Brain microvascular endothelial cell (primary cell): Measurements from ENCODE around the gene ELP4.

ENCODE experiments used
- DNase-seq: peaks from one replicate; pipeline ENCODE4 v3.0.0-alpha.2; 2020
- H3K27ac ChIP-seq: fragments of 250-450 bp; sonication (Bioruptor Pico); 2 replicates; pipeline ENCODE4 v1.5.1; 2020; ENCODE audit warnings: mild to moderate bottlenecking, moderate library complexity
- H3K27me3 ChIP-seq: fragments of 250-450 bp; sonication (Bioruptor Pico); replicated peaks from 2 replicates; pipeline ENCODE4 v1.5.1; 2020; ENCODE audit warnings: mild to moderate bottlenecking
- H3K36me3 ChIP-seq: fragments of 250-450 bp; sonication (Bioruptor Pico); replicated peaks from 2 replicates; pipeline ENCODE4 v1.5.1; 2020; ENCODE audit warnings: mild to moderate bottlenecking
- H3K4me3 ChIP-seq: 2 replicates; pipeline ENCODE4 v1.5.1; 2011; ENCODE audit warnings: low read depth, mild to moderate bottlenecking, control low read depth, low read length, moderate library complexity
- in situ Hi-C: cut with HindIII; loops from 2 replicates; pipeline ENCODE4 v1.10.0; 2017; ENCODE audit warnings: low sequenced_read_pairs, low pct_ligation_motif_present
- TF ChIP-seq, protein P1 (sequence below): IDR thresholded peaks from 2 replicates; pipeline ENCODE4 v1.5.1; 2011; ENCODE audit warnings: low read depth, mild to moderate bottlenecking, moderate library complexity, low read length, control low read depth, inconsistent platforms; ENCODE audit errors: missing control alignments

Gene ELP4

GRCh38 chr11:31767066-31767465 is 257.5 kb downstream of the ELP4 start:
- no peak for DNase-seq
- H3K27ac ChIP-seq = no peak overlapping the region
- H3K36me3 ChIP-seq = no peaks in the 10 kb centered on the region
- no peaks in the 10 kb centered on the region for H3K27me3 ChIP-seq
- no peak overlapping the region for H3K4me3 ChIP-seq
- TF ChIP-seq, protein P1, sequence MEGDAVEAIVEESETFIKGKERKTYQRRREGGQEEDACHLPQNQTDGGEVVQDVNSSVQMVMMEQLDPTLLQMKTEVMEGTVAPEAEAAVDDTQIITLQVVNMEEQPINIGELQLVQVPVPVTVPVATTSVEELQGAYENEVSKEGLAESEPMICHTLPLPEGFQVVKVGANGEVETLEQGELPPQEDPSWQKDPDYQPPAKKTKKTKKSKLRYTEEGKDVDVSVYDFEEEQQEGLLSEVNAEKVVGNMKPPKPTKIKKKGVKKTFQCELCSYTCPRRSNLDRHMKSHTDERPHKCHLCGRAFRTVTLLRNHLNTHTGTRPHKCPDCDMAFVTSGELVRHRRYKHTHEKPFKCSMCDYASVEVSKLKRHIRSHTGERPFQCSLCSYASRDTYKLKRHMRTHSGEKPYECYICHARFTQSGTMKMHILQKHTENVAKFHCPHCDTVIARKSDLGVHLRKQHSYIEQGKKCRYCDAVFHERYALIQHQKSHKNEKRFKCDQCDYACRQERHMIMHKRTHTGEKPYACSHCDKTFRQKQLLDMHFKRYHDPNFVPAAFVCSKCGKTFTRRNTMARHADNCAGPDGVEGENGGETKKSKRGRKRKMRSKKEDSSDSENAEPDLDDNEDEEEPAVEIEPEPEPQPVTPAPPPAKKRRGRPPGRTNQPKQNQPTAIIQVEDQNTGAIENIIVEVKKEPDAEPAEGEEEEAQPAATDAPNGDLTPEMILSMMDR = no peak
- in situ Hi-C loops = no loop called here

GRCh38 chr11:31767685-31768084 is 258.1 kb downstream of the ELP4 start:
- no peak overlapping the region for H3K27ac ChIP-seq
- no peak overlapping the region for H3K4me3 ChIP-seq
- no peaks in the 10 kb centered on the region for H3K27me3 ChIP-seq
- H3K36me3 ChIP-seq = no peaks in the 10 kb centered on the region
- DNase-seq = no peak
- TF ChIP-seq, protein P1 = no peak
- in situ Hi-C loops = no loop called here

- DNase-seq = no peak
- Histone ChIP-seq H3K27ac (no peak overlapping the region), H3K27me3 (no peaks in the 10 kb centered on the region), H3K4me3 (no peak overlapping the region), H3K36me3 (no peaks in the 10 kb centered on the region)
- in situ Hi-C loops = no loop called here
- TF ChIP-seq, protein P1 = no peak
Observed at GRCh38 chr11:31768749-31769640, 259.4 kb downstream of the ELP4 start.

DNA sequence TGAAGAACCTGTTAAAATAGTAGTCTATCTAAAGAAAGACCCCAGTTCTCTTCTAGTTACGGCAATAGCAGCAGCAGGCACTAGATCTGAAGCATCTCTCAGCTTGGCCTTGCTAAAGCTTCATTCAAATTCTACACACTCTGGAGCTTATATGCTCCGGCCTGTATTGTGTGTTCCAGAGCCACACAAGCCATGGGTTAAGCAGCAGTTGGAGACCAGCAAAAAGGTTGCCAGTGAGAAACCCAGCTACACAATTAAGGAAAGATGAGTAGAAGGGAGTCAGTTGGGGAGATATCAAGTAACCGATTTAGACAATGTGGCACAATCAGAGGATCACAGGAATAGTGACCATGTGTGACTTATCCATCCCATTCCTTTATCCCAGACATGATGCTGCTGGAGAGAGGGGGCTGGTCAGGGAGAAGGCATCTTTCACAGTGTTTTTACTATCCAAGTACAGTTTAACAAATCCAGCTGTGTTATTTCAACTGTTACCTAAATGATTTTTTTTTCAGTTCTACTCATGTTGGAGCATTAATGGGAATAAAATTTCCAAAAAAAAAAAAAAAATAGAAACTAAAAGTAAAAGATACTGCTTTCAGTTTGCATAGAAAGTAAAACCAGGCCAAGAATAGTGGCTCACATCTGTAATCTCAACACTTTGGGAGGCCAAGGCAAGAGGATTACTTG is 260.6 kb downstream of the ELP4 start:
- Histone ChIP-seq H3K27me3 (no peaks in the 10 kb centered on the region), H3K4me3 (no peak overlapping the region), H3K27ac (no peak overlapping the region), H3K36me3 (no peaks in the 10 kb centered on the region)
- no peak for DNase-seq
- TF ChIP-seq, protein P1 = no peak
- in situ Hi-C loops = no loop called here

- H3K27ac ChIP-seq = no peak overlapping the region
- H3K4me3 ChIP-seq = no peak overlapping the region
- TF ChIP-seq, protein P1 = no peak
- no peaks in the 10 kb centered on the region for H3K27me3 ChIP-seq
- in situ Hi-C loops = no loop called here
- no peaks in the 10 kb centered on the region for H3K36me3 ChIP-seq
- no peak for DNase-seq
Observed at GRCh38 chr11:31772412-31772811, 262.8 kb downstream of the ELP4 start.
